GM23338 (cell line): ENCODE measurements around the gene TJAP1.

ENCODE experiments used
- POLR2AphosphoS5 ChIP-seq: IDR thresholded peaks from 2 replicates; pipeline ENCODE4 v1.6.1; 2016; ENCODE audit warnings: antibody characterized with exemption, low read depth
- TF ChIP-seq, protein P1 (sequence below), 2 experiments: fragments of 200-600 bp in 1 of 2; sonication (generic) in 1 of 2; conservative IDR thresholded peaks; 2 replicates each; pipeline versions ENCODE4 v1.5.1 to v1.6.1; 2016 to 2017; ENCODE audit warnings: antibody characterized with exemption in 2 of 2, low read depth in 2 of 2, mild to moderate bottlenecking in 2 of 2, moderate library complexity in 1 of 2

DNA sequence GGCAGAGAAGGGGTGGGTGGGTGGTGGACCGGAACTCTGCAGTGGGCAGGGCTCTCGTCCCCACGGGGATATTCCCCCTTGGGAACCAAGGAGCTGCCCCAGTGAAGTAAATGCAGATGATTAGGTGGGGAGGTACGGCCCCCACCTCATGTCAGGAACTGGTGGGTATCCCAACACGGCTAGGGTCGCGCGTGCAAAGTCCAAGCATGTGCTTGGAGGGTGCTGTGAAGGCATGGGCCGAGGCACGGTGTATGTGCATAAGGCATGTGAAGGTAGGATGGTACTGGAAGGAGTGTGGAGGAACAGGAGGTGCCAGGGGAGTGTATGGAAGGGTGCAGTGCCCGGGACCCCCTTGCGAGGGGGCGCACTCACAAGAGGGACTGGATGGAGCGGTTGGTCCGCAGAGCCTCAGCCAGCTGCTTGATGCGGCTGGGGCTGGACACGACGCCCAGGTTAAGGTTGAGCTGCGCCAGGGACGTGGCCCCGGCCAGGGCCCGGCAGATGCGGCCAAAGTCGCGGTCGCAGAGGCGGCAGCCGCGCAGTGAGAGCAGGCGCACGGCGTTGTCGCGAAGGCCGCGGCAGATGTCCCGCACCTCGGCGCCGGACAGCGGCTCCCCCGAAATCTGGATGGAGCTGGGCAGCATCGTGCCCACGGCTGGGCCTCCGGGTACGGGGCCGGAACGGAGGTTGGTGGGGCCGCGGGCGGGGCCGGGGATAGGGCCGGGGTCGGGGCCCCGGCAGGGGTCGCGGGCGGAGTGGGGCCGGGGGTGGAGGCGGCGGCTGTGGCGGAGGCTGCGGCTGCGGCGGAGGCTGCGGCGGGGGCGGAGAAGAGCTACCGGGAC is 32.0 kb downstream of the TJAP1 start:
- TF ChIP-seq, protein P1, sequence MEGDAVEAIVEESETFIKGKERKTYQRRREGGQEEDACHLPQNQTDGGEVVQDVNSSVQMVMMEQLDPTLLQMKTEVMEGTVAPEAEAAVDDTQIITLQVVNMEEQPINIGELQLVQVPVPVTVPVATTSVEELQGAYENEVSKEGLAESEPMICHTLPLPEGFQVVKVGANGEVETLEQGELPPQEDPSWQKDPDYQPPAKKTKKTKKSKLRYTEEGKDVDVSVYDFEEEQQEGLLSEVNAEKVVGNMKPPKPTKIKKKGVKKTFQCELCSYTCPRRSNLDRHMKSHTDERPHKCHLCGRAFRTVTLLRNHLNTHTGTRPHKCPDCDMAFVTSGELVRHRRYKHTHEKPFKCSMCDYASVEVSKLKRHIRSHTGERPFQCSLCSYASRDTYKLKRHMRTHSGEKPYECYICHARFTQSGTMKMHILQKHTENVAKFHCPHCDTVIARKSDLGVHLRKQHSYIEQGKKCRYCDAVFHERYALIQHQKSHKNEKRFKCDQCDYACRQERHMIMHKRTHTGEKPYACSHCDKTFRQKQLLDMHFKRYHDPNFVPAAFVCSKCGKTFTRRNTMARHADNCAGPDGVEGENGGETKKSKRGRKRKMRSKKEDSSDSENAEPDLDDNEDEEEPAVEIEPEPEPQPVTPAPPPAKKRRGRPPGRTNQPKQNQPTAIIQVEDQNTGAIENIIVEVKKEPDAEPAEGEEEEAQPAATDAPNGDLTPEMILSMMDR (conservative IDR thresholded peaks at IDR 0.05; ENCODE audit: low read depth in 2 of 2): peak in 1 of 2 experiments; percentile 37; a peak in 3 of 4 replicates
- TF ChIP-seq POLR2AphosphoS5: no peak
